Jurkat, Clone E6-1 (cell line): Measurements from ENCODE around the gene TMEM204.

Experiments
- DNase-seq: peaks from one replicate; pipeline ENCODE4 v3.0.0-alpha.2; 2011; ENCODE audit warnings: low read depth, low spot score
- H3K4me3 ChIP-seq: 2 replicates; pipeline ENCODE4 v1.5.1; 2011; ENCODE audit warnings: mild to moderate bottlenecking, low read length, control low read depth, moderate library complexity

TMEM204 gene

GRCh38 chr16:1534021-1535020, 855 bp downstream of the TMEM204 start:
- no peak overlapping the region for H3K4me3 ChIP-seq
- no peak for DNase-seq

GRCh38 chr16:1535391-1536291, 2.2 kb downstream of the TMEM204 start:
- no peak overlapping the region for H3K4me3 ChIP-seq
- DNase-seq, result no peak

GRCh38 chr16:1536601-1537000, 3.1 kb downstream of the TMEM204 start:
- no peak for DNase-seq
- H3K4me3 ChIP-seq, result no peak overlapping the region

- no peak overlapping the region for H3K4me3 ChIP-seq
- DNase-seq, result no peak
Observed at GRCh38 chr16:1537138-1537577, 3.7 kb downstream of the TMEM204 start.

GRCh38 chr16:1537763-1538289, 4.4 kb downstream of the TMEM204 start:
- no peak overlapping the region for H3K4me3 ChIP-seq
- DNase-seq, result peak; percentile 23

- peak; percentile 12 for DNase-seq
- H3K4me3 ChIP-seq, result no peak overlapping the region
Observed at GRCh38 chr16:1538804-1539520, 5.5 kb downstream of the TMEM204 start.

- H3K4me3 ChIP-seq, result no peak overlapping the region
- no peak for DNase-seq
Observed at GRCh38 chr16:1539720-1540555, 6.5 kb downstream of the TMEM204 start.

GRCh38 chr16:1540556-1540855, 7.0 kb downstream of the TMEM204 start:
- H3K4me3 ChIP-seq, result no peak overlapping the region
- no peak for DNase-seq

- no peak overlapping the region for H3K4me3 ChIP-seq
Observed at GRCh38 chr16:1541293-1542165, 8.1 kb downstream of the TMEM204 start.

GRCh38 chr16:1542166-1542500, 8.7 kb downstream of the TMEM204 start:
- H3K4me3 ChIP-seq, result no peak overlapping the region
- no peak for DNase-seq

More at GRCh38 chr16:1541293-1542165, 8.1 kb downstream of the TMEM204 start:
- no peak for DNase-seq

GRCh38 chr16:1542533-1542932, 9.1 kb downstream of the TMEM204 start:
- no peak overlapping the region for H3K4me3 ChIP-seq
- no peak for DNase-seq

- no peak overlapping the region for H3K4me3 ChIP-seq
- no peak for DNase-seq
Observed at GRCh38 chr16:1543085-1543896, 9.8 kb downstream of the TMEM204 start.

GRCh38 chr16:1545044-1546040, 11.9 kb downstream of the TMEM204 start:
- no peak overlapping the region for H3K4me3 ChIP-seq

GRCh38 chr16:1546430-1546829, 13.0 kb downstream of the TMEM204 start:
- no peak for DNase-seq
- no peak overlapping the region for H3K4me3 ChIP-seq

More at GRCh38 chr16:1545044-1546040, 11.9 kb downstream of the TMEM204 start:
- DNase-seq, result no peak

GRCh38 chr16:1548233-1548632, 14.8 kb downstream of the TMEM204 start:
- H3K4me3 ChIP-seq, result no peak overlapping the region
- no peak for DNase-seq
